Measurements from ENCODE around the gene NCLN.
"Not testable (repeated sequence)": the region's sequence is repeated elsewhere in the genome, so short reads cannot be mapped to it uniquely, and the experiment has no call there.

The NCLN gene

GRCh38 chr19:3163230-3163886, 22.4 kb upstream of the NCLN start:
- TF ChIP-seq, protein P1, sequence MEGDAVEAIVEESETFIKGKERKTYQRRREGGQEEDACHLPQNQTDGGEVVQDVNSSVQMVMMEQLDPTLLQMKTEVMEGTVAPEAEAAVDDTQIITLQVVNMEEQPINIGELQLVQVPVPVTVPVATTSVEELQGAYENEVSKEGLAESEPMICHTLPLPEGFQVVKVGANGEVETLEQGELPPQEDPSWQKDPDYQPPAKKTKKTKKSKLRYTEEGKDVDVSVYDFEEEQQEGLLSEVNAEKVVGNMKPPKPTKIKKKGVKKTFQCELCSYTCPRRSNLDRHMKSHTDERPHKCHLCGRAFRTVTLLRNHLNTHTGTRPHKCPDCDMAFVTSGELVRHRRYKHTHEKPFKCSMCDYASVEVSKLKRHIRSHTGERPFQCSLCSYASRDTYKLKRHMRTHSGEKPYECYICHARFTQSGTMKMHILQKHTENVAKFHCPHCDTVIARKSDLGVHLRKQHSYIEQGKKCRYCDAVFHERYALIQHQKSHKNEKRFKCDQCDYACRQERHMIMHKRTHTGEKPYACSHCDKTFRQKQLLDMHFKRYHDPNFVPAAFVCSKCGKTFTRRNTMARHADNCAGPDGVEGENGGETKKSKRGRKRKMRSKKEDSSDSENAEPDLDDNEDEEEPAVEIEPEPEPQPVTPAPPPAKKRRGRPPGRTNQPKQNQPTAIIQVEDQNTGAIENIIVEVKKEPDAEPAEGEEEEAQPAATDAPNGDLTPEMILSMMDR (IDR thresholded peaks at IDR 0.05; ENCODE audit: insufficient read depth, missing control alignments), result peak; percentile 84
- no peak for FAIRE-seq
- peak; percentile 98 for DNase-seq (ENCODE audit: insufficient read length, low spot score)

GRCh38 chr19:3163943-3164342, 21.8 kb upstream of the NCLN start:
- DNase-seq (ENCODE audit: insufficient read length, low spot score), result no peak
- FAIRE-seq, result no peak
- TF ChIP-seq, protein P1 (IDR thresholded peaks at IDR 0.05; ENCODE audit: insufficient read depth, missing control alignments), result no peak

- FAIRE-seq, result no peak
- TF ChIP-seq, protein P1 (IDR thresholded peaks at IDR 0.05; ENCODE audit: insufficient read depth, missing control alignments), result no peak
- DNase-seq (ENCODE audit: insufficient read length, low spot score), result no peak
These were observed 18.0 kb upstream of the NCLN start for GRCh38 chr19:3167533-3168272.

DNA sequence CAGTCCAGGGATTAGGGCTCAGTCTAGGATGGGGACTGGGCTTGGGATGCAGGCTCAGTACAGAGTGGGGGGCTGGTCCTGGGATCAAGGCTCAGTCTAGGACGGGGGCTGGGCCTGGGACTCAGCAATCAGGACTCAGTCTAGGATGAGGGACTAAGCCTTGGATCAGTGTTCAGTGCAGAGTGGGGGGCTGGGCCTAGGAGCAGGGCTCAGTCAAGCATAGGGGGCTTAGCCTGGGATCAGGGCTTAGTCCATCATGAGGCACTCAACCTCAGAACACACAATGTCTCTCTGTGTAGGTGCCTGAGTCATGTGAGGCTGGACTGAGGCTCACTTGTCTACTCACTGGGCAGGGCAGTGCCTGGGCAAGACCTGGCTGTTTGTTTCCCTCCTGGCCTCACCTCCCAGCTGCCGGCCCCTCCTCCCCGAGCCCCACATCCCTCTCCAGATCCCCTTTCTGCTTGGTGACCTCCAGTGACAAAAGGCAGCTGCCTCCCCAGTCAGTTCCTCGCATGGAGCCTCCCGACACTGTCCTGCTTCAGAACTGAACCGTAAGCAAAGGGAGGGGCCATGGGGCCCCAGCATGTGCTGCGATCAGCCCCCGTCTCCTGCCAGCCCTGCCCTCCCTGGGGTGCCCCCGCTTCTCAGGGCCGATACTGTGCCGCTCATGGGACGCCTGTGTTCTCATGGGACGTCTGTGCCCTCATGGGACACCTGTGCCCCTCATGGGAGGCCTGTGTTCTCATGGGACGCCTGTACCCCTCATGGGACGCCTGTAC, 13.6 kb upstream of the NCLN start:
- FAIRE-seq, result no peak
- no peak for DNase-seq (ENCODE audit: insufficient read length, low spot score)
- TF ChIP-seq, protein P1 (IDR thresholded peaks at IDR 0.05; ENCODE audit: insufficient read depth, missing control alignments), result no peak

GRCh38 chr19:3172673-3173000, 13.1 kb upstream of the NCLN start:
- FAIRE-seq; DNase-seq (ENCODE audit: insufficient read length, low spot score): not testable (repeated sequence)

DNA sequence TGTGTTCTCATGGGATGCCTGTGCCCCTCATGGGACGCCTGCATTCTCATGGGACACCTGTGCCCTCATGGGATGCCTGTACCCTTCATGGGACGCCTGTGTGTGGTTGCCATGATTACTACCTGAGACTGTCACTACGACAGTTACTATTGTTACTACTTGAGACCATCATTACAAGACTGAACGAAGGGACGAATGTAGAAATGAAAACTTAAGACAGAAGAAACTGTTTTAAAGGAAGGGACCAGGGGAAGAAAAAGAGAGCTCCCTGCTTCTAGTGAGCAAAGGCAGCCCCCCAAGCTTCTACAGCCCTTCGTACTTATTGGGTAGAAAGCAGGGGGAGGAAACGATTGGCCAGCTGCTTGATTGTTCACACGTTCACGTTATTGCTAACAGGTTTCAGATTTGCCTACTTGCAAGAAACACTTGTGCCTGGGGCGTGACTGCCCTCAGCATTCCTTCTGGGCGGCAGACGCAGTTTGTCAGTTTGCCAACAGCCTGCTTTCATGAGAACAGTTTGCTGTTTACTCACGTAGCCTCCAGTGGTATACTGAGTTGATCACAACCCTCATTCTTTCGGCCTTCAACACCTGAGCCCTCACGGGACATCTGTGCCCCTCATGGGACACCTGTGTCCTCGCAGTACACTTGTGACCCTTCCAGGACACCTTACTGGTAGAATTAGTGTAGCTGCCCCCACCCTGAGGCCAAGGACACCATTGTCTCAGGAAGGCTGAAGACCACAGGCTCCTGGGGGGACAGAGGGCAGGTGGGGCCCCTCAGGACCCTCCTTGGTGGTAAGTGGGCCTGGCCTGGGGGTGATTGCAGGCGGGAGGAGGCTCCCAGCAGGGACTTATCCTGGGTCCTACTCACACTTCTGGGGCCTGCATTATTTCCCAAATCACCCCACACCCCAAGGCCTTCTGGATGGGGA, 9.7 kb upstream of the NCLN start:
- FAIRE-seq (no peak), DNase-seq (ENCODE audit: insufficient read length, low spot score) (no peak)

More for the DNA sequence above, 9.7 kb upstream of the NCLN start:
- TF ChIP-seq, protein P1 (IDR thresholded peaks at IDR 0.05; ENCODE audit: insufficient read depth, missing control alignments), result no peak
